ENCODE measurements around the gene EIF4A3.

GRCh38 chr17:80183581-80184422 is 36.9 kb upstream of the EIF4A3 start:
- TF ChIP-seq POLR2A (IDR thresholded peaks at IDR 0.05; ENCODE audit: low read length) = no peak
- no peak for TF ChIP-seq CEBPB (IDR thresholded peaks at IDR 0.05)
- no peak for TF ChIP-seq MAX (IDR thresholded peaks at IDR 0.05)
- TF ChIP-seq PBX3 (IDR thresholded peaks at IDR 0.05) = no peak
- no peak for TF ChIP-seq CTCF (IDR thresholded peaks at IDR 0.05)
- TF ChIP-seq BHLHE40 (IDR thresholded peaks at IDR 0.05; ENCODE audit: low read depth, low read length) = no peak
- TF ChIP-seq SREBF2 (IDR thresholded peaks at IDR 0.05) = no peak
- TF ChIP-seq MAFK (IDR thresholded peaks at IDR 0.05; ENCODE audit: partially characterized antibody) = no peak
- TF ChIP-seq ZC3H11A (IDR thresholded peaks at IDR 0.05) = no peak
- TF ChIP-seq SMC3 (IDR thresholded peaks at IDR 0.05) = no peak
- no peak for TF ChIP-seq TFCP2L1 (CRISPR knock-in tag; IDR thresholded peaks at IDR 0.05)
